H9 (cell line): ENCODE results near the gene FGF22. TPM values are rescaled to one million over a fixed set of nuclear protein-coding genes. Genes with fewer than 3 reads are reported as not detected.

ENCODE experiments used
- DNase-seq: peaks from one replicate; pipeline ENCODE4 v3.0.0-alpha.2; 2017
- H2AFZ ChIP-seq: one replicate; pipeline ENCODE4 v1.6.1; 2013; ENCODE audit warnings: mild to moderate bottlenecking, low read length, control low read depth, moderate library complexity
- H2AK5ac ChIP-seq: 2 replicates; pipeline ENCODE4 v1.6.1; 2013; ENCODE audit warnings: low read length, control low read depth, mixed read lengths; ENCODE audit not compliant: insufficient read length
- H2BK120ac ChIP-seq: one replicate; pipeline ENCODE4 v1.6.1; 2013; ENCODE audit warnings: low read depth, mild to moderate bottlenecking, low read length, control low read depth, inconsistent platforms; ENCODE audit not compliant: poor library complexity, severe bottlenecking
- H2BK12ac ChIP-seq: 2 replicates; pipeline ENCODE4 v1.6.1; 2013; ENCODE audit warnings: low read length, control low read depth, mixed read lengths, low read depth; ENCODE audit not compliant: insufficient read length
- H2BK15ac ChIP-seq: 2 replicates; pipeline ENCODE4 v1.6.1; 2013; ENCODE audit warnings: low read depth, low read length, control low read depth
- H2BK20ac ChIP-seq: one replicate; pipeline ENCODE4 v1.6.1; 2013; ENCODE audit warnings: low read depth, mild to moderate bottlenecking, low read length, control low read depth, inconsistent platforms; ENCODE audit not compliant: poor library complexity, severe bottlenecking
- H2BK5ac ChIP-seq: 2 replicates; pipeline ENCODE4 v1.6.1; 2013; ENCODE audit warnings: low read length, control low read depth, mixed read lengths; ENCODE audit not compliant: insufficient read length
- H3K14ac ChIP-seq: 2 replicates; pipeline ENCODE4 v1.6.1; 2013; ENCODE audit warnings: low read length, control low read depth; ENCODE audit not compliant: insufficient read depth
- H3K18ac ChIP-seq: 2 replicates; pipeline ENCODE4 v1.6.1; 2013; ENCODE audit warnings: low read depth, mild to moderate bottlenecking, mixed read lengths, low read length, control low read depth; ENCODE audit not compliant: insufficient read length
- H3K23ac ChIP-seq: 2 replicates; pipeline ENCODE4 v1.6.1; 2013; ENCODE audit warnings: low read length, control low read depth, mixed read lengths, low read depth; ENCODE audit not compliant: insufficient read length
- H3K23me2 ChIP-seq: 2 replicates; pipeline ENCODE4 v1.6.1; 2013; ENCODE audit warnings: low read depth, mild to moderate bottlenecking, mixed read lengths, low read length, control low read depth; ENCODE audit not compliant: insufficient read length, poor library complexity, severe bottlenecking
- H3K27ac ChIP-seq: 2 replicates; pipeline ENCODE4 v1.5.1; 2013; ENCODE audit warnings: low read length, control low read depth, mixed read lengths, low read depth; ENCODE audit not compliant: insufficient read length
- H3K27me3 ChIP-seq: 2 replicates; pipeline ENCODE4 v1.6.1; 2013; ENCODE audit warnings: low read length, control low read depth, inconsistent platforms; ENCODE audit not compliant: insufficient read depth
- H3K4ac ChIP-seq: 2 replicates; pipeline ENCODE4 v1.6.1; 2013; ENCODE audit warnings: low read depth, mild to moderate bottlenecking, control low read depth, inconsistent platforms, low read length, moderate library complexity
- H3K4me1 ChIP-seq: 2 replicates; pipeline ENCODE4 v1.6.1; 2013; ENCODE audit warnings: low read length, control low read depth, inconsistent platforms; ENCODE audit not compliant: insufficient read depth
- H3K4me2 ChIP-seq: 2 replicates; pipeline ENCODE4 v1.6.1; 2013; ENCODE audit warnings: low read length, control low read depth, mixed read lengths; ENCODE audit not compliant: insufficient read length, insufficient read depth
- H3K56ac ChIP-seq: 2 replicates; pipeline ENCODE4 v1.6.1; 2013; ENCODE audit warnings: low read depth, mild to moderate bottlenecking, mixed read lengths, low read length, control low read depth; ENCODE audit not compliant: insufficient read length
- H3K79me1 ChIP-seq: 2 replicates; pipeline ENCODE4 v1.6.1; 2013; ENCODE audit warnings: low read depth, mild to moderate bottlenecking, moderate library complexity, low read length, control low read depth, inconsistent platforms; ENCODE audit not compliant: insufficient read depth, poor library complexity, severe bottlenecking
- H3K79me2 ChIP-seq: 2 replicates; pipeline ENCODE4 v1.6.1; 2013; ENCODE audit warnings: low read length, control low read depth, inconsistent platforms; ENCODE audit not compliant: insufficient read depth
- H3K9ac ChIP-seq: 2 replicates; pipeline ENCODE4 v1.6.1; 2013; ENCODE audit warnings: low read length, control low read depth, mixed read lengths; ENCODE audit not compliant: insufficient read length; ENCODE audit errors: extremely low read depth
- H3K9me3 ChIP-seq: one replicate; pipeline ENCODE4 v1.6.1; 2013; ENCODE audit warnings: low read depth, low read length, inconsistent platforms; ENCODE audit not compliant: control insufficient read depth
- H3T11ph ChIP-seq: one replicate; pipeline ENCODE4 v1.6.1; 2013; ENCODE audit warnings: mild to moderate bottlenecking, low read length, control low read depth, inconsistent platforms
- H4K20me1 ChIP-seq: one replicate; pipeline ENCODE4 v1.6.1; 2013; ENCODE audit not compliant: control insufficient read depth, insufficient read length, insufficient read depth
- H4K5ac ChIP-seq: 2 replicates; pipeline ENCODE4 v1.6.1; 2013; ENCODE audit warnings: low read depth, mild to moderate bottlenecking, mixed read lengths, low read length, control low read depth; ENCODE audit not compliant: insufficient read length
- H4K8ac ChIP-seq: replicated peaks from 2 replicates; pipeline ENCODE4 v1.6.1; 2013; ENCODE audit warnings: low read length, control low read depth, mixed read lengths, low read depth; ENCODE audit not compliant: insufficient read length
- H4K91ac ChIP-seq: 2 replicates; pipeline ENCODE4 v1.6.1; 2013; ENCODE audit warnings: low read depth, mild to moderate bottlenecking, moderate library complexity, mixed read lengths, low read length, control low read depth; ENCODE audit not compliant: insufficient read length
- H3K27ac Mint-ChIP-seq, 3 experiments: 2 replicates in 2 of 3; 3 replicates in 1 of 3; pipeline ENCODE4 v1.8.0; 2020 to 2021; ENCODE audit warnings: mixed read lengths in 3 of 3, mild to moderate bottlenecking in 1 of 3, moderate library complexity in 1 of 3
- H3K27me3 Mint-ChIP-seq: 2 replicates; pipeline ENCODE4 v1.8.0; 2021; ENCODE audit warnings: low read depth, mild to moderate bottlenecking, moderate library complexity, mixed read lengths
- H3K36me3 Mint-ChIP-seq, 3 experiments: 2 replicates in 2 of 3; 3 replicates in 1 of 3; pipeline ENCODE4 v1.8.0; 2020 to 2021; ENCODE audit warnings: low read depth in 3 of 3, mixed read lengths in 3 of 3; ENCODE audit not compliant: insufficient read depth in 1 of 3
- H3K4me1 Mint-ChIP-seq, 2 experiments: 2 replicates each; pipeline ENCODE4 v1.8.0; 2020; ENCODE audit warnings: mixed read lengths in 2 of 2
- H3K4me3 Mint-ChIP-seq, 2 experiments: 2 replicates in 1 of 2; 3 replicates in 1 of 2; pipeline ENCODE4 v1.8.0; 2020 to 2021; ENCODE audit warnings: mild to moderate bottlenecking in 2 of 2, mixed read lengths in 2 of 2, moderate library complexity in 1 of 2
- H3K9me3 Mint-ChIP-seq, 2 experiments: 2 replicates in 1 of 2; 3 replicates in 1 of 2; pipeline ENCODE4 v1.8.0; 2020; ENCODE audit warnings: mild to moderate bottlenecking in 2 of 2, mixed read lengths in 2 of 2, moderate library complexity in 1 of 2
- CTCF ChIP-seq: fragments of 200-600 bp; sonication (generic); conservative IDR thresholded peaks from 3 replicates; pipeline ENCODE4 v1.8.0; 2021; ENCODE audit warnings: antibody characterized with exemption, mild to moderate bottlenecking
- WGBS: extraction: QIAGEN DNeasy Blood & Tissue Kit; methylation state at CpG from one replicate; pipeline ENCODE4 v1.1.7; 2013; ENCODE audit warnings: missing lambda C conversion rate, low lambda C conversion rate, mixed read lengths; ENCODE audit not compliant: insufficient read length; ENCODE audit errors: extremely low coverage; 5-methylcytosine and 5-hydroxymethylcytosine counted together
- total RNA-seq: library from RNA; stranded (reverse); gene quantifications from 2 replicates; pipeline ENCODE4 v1.2.1, GENCODE V29; 2021

Gene FGF22
- total RNA-seq, 1 experiment from 2014 or later, result 0.72 TPM

- Histone ChIP-seq H2BK120ac (no peak overlapping the region), H4K91ac (no peak overlapping the region), H3T11ph (no peak overlapping the region), H3K4me2 (no peak overlapping the region), H4K5ac (no peak overlapping the region), H3K23ac (no peak overlapping the region), H3K79me1 (no peaks in the 10 kb centered on the region), H3K27me3 (no peaks in the 10 kb centered on the region), H3K9ac (no peak overlapping the region), H3K27ac (no peak overlapping the region), H3K14ac (no peak overlapping the region), H3K56ac (no peak overlapping the region), H3K23me2 (no peaks in the 10 kb centered on the region), H2AK5ac (no peak overlapping the region), H2BK5ac (no peak overlapping the region), H3K4me1 (no peaks in the 10 kb centered on the region), H3K4ac (no peak overlapping the region), H3K18ac (no peak overlapping the region), H2AFZ (no peak overlapping the region), H2BK20ac (no peak overlapping the region), H3K79me2 (no peaks in the 10 kb centered on the region), H4K20me1 (no peaks in the 10 kb centered on the region), H2BK15ac (no peak overlapping the region; the same call in 1 of the 2 replicates), H2BK12ac (no peak overlapping the region), H3K9me3 (peaks cover 5% of the 10 kb centered on the region), H4K8ac (no peak overlapping the region)
- no peak for DNase-seq
- Mint-ChIP-seq H3K27ac (no peak overlapping the region), H3K4me3 (no peak overlapping the region), H3K27me3 (peaks cover 29% of the 10 kb centered on the region), H3K9me3 (peaks cover 18 to 24% of the 10 kb centered on the region in 2 experiments), H3K4me1 (no peaks in the 10 kb centered on the region), H3K36me3 (peaks cover 0 to 2% (median 0%) of the 10 kb centered on the region in 3 experiments; a peak in 1 of 7 replicates)
- no CpG with 5 or more reads among the region's 18 CpGs for WGBS
- no peak for TF ChIP-seq CTCF
Measured at GRCh38 chr19:597406-598315, 42.0 kb upstream of the FGF22 start.
